Calu3 (cell line): ENCODE results near the gene SHMT2. TPM values are rescaled to one million over a fixed set of nuclear protein-coding genes. Genes with fewer than 3 reads are reported as not detected.

Experiments
- BruUV-seq: library from RNA; stranded (reverse); fragments of 400-500 nt; replicated peaks from 2 replicates; lab custom pipeline; 2021; lab: Mats Ljungman, UMichigan
- CTCF ChIA-PET: fragments of 300-600 bp; sonication (Branson Sonifier 250); formaldehyde crosslinking; loops from one replicate; lab custom pipeline; 2022; ENCODE audit warnings: antibody characterized with exemption; lab: Charles Lee
- DNase-seq: peaks from one replicate; pipeline ENCODE4 v3.0.0; 2022
- H3K27ac Mint-ChIP-seq: one replicate; pipeline ENCODE4 v1.8.0; 2022; ENCODE audit warnings: mixed read lengths; ENCODE audit not compliant: unreplicated experiment
- H3K27me3 Mint-ChIP-seq: one replicate; pipeline ENCODE4 v1.8.0; 2022; ENCODE audit warnings: mixed read lengths; ENCODE audit not compliant: unreplicated experiment
- H3K36me3 Mint-ChIP-seq: one replicate; pipeline ENCODE4 v1.8.0; 2022; ENCODE audit warnings: mild to moderate bottlenecking, moderate library complexity, mixed read lengths; ENCODE audit not compliant: insufficient read depth, unreplicated experiment
- H3K4me1 Mint-ChIP-seq: one replicate; pipeline ENCODE4 v1.8.0; 2022; ENCODE audit warnings: mild to moderate bottlenecking, low read depth, mixed read lengths; ENCODE audit not compliant: unreplicated experiment
- H3K4me3 Mint-ChIP-seq: one replicate; pipeline ENCODE4 v1.8.0; 2022; ENCODE audit warnings: mild to moderate bottlenecking, low read depth, moderate library complexity, mixed read lengths; ENCODE audit not compliant: unreplicated experiment
- H3K9me3 Mint-ChIP-seq: one replicate; pipeline ENCODE4 v1.8.0; 2022; ENCODE audit warnings: low read depth, mixed read lengths; ENCODE audit not compliant: unreplicated experiment
- CTCF ChIP-seq: fragments of 200-600 bp; IDR thresholded peaks from one replicate; pipeline ENCODE4 v1.8.0; 2022; ENCODE audit warnings: antibody characterized with exemption; ENCODE audit not compliant: unreplicated experiment
- intact Hi-C: fragments of 100-400 bp; cut with micrococcal nuclease; formaldehyde crosslinking; loops from one replicate; pipeline ENCODE4 v1.10.0; 2022; ENCODE audit not compliant: unreplicated experiment
- total RNA-seq: library from RNA; stranded (reverse); gene quantifications from 2 replicates; pipeline ENCODE4 v1.2.3, GENCODE V29; 2022

Gene SHMT2
- total RNA-seq, 1 experiment from 2014 or later, result 243 TPM

DNA sequence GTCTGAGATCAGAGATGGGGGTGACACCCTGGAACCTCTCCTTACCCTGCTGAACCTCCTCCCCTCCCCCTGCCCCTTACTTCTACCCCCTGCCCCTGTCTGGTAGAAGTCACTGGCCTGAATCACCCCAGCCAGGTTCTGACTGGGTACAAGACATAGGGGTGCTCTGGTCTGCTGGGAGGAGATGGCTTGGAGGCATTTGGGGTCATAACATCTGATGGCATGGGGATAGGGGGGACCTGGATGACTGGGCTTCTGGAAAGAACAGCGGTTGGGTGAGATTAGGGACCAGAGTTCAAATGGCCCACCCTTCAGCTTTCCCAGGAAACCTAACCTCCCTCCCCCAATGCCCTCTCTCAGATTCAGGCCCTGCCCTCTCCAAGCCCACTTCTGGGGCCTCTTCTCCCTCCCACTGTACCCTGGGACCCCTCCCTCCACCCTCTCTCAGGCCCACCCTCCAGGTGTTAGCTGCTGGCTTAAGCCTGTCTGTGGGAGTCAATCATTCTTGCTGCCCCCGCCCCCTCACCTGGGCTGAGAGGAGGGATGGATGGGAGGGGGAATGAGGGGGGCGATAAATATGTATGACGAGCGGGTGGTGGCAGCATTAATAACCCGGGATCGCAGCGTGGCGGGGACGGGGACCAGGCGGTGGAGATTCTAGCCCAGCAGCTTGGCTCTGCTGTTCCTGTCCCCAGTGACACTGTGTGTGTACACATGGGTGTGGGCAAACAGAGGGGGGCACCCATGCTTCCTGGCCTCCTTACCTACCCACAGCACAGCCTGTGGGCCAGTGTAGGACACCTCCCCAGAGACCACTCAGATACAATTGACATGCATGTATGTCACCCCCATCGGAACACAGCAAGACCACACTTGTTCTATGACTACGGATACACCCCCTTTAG is 7.0 kb upstream of the SHMT2 start:
- no TSS peak for BruUV-seq
- CTCF ChIA-PET, result interaction anchor here (0.7 to 1.1 kb wide), 2 partner anchors 16 to 18 kb away, joined by 3 read pairs; no protein-coding TSS in a partner anchor
- H3K9me3 Mint-ChIP-seq, result no peaks in the 10 kb centered on the region
- TF ChIP-seq CTCF, result no peak
- peaks cover 18% of the 10 kb centered on the region for H3K36me3 Mint-ChIP-seq
- H3K4me1 Mint-ChIP-seq, result peaks cover 44% of the 10 kb centered on the region
- intact Hi-C loops, result no loop called here
- no peak overlapping the region for H3K27ac Mint-ChIP-seq
- peaks cover 100% of the 10 kb centered on the region for H3K27me3 Mint-ChIP-seq
- no peak for DNase-seq
- no peak overlapping the region for H3K4me3 Mint-ChIP-seq

GRCh38 chr12:57223191-57224165 is 6.0 kb upstream of the SHMT2 start:
- DNase-seq, result no peak
- Mint-ChIP-seq H3K4me1 (peaks cover 44% of the 10 kb centered on the region), H3K9me3 (no peaks in the 10 kb centered on the region), H3K27me3 (peaks cover 98% of the 10 kb centered on the region), H3K27ac (no peak overlapping the region), H3K36me3 (peaks cover 15% of the 10 kb centered on the region), H3K4me3 (no peak overlapping the region)
- CTCF ChIA-PET, result interaction anchor here (0.7 to 1.1 kb wide), 2 partner anchors 16 to 17 kb away, joined by 3 read pairs; no protein-coding TSS in a partner anchor
- no peak for TF ChIP-seq CTCF
- intact Hi-C loops, result no loop called here
- BruUV-seq, result no TSS peak

GRCh38 chr12:57224278-57224972 is 5.1 kb upstream of the SHMT2 start:
- H3K4me1 Mint-ChIP-seq, result peaks cover 43% of the 10 kb centered on the region
- DNase-seq, result no peak
- H3K36me3 Mint-ChIP-seq, result peaks cover 24% of the 10 kb centered on the region
- no peak for TF ChIP-seq CTCF
- H3K27ac Mint-ChIP-seq, result no peak overlapping the region
- peaks cover 88% of the 10 kb centered on the region for H3K27me3 Mint-ChIP-seq
- CTCF ChIA-PET, result interaction anchor here (0.6 to 1.0 kb wide), 2 partner anchors 18 to 1019 kb away, joined by 3 read pairs; no protein-coding TSS in a partner anchor
- intact Hi-C loops, result no loop called here
- H3K9me3 Mint-ChIP-seq, result no peaks in the 10 kb centered on the region
- no peak overlapping the region for H3K4me3 Mint-ChIP-seq
- no TSS peak for BruUV-seq
